Ramos (cell line): ENCODE results near the gene UNC13C.

Source experiments
- in situ Hi-C: fragments of 300-500 bp; cut with MboI; formaldehyde crosslinking; loops from one replicate; pipeline ENCODE4 v1.14.3; 2022; ENCODE audit warnings: low sequenced_read_pairs; ENCODE audit not compliant: unreplicated experiment

The UNC13C gene

DNA sequence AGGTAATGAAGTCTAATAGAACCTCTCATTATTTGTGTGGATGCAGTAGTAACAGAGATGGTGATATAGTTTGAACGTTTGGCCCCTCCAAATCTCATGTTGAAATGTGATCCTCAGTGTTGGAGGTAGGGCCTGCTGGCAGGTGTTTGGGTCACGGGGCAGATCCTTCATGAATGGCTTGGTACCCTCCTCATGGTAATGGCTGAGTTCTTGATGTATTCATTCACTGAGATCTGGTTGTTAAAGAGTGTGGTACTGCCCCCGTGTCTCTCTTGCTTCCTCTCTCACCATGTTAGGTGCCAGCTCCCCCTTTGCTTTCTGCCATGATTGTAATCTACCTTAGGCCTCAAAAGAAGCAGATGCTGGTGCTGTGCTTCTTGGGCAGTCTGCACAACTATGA is 606.8 kb downstream of the UNC13C start:
- in situ Hi-C loops: no loop called here

DNA sequence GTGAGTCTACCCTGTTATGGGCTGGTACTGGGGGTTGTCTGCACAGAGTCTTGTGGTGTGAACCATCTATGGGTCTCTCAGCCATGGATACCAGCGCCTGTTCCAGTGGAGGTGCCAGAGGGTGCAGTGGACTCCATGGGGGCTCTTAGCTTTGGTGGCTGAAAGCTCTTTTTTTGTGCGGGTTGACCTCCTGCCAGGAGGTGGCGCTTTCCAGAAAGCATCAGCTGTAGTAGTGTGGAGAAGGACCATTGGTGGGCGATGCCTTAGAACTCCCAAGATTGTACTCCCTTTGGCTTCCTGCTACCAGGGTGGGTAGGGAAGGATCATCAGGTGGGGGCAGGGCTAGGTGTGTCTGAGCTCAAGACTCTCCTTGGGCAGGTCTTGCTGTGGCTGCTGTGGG is 615.9 kb downstream of the UNC13C start:
- in situ Hi-C loops: no loop called here

DNA sequence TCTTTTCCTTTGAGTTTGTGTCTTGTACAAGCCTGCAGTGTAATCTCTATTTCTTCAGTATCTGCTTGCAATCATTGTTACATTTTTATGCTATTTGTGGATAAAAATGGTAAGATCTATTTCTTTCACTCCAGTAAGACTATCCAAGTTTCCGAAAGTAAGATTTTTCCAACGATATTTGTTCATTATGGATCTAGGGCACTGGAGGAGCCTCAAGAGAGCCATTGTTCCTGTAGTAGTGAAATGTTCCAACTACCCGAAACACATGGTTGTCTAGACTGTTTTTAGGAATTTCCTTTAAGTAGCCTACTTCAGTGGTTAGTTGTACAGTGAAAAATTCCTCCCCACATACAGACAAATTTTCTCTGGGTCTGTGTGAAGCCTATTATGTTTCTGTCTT is 621.1 kb downstream of the UNC13C start:
- in situ Hi-C loops: no loop called here

DNA sequence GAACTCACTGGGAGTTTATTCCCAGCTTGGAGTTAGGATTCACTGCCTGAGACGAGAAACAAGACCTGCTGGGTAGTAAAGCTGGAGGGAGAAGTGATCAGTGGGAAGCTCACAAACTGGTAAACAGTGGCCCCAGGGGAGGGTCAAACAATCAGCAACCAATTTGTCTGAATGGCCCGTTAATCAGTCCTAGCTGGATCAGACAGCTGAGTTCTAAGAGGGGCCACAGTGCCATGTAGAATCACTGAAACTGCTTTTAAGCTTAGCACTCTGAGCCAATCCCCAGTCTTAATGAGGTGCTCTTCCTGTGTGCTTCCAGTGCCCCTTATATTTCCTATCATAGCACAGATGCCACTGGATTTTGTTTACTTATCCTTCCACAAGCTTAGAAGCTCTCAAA is 626.8 kb downstream of the UNC13C start:
- in situ Hi-C loops: no loop called here

DNA sequence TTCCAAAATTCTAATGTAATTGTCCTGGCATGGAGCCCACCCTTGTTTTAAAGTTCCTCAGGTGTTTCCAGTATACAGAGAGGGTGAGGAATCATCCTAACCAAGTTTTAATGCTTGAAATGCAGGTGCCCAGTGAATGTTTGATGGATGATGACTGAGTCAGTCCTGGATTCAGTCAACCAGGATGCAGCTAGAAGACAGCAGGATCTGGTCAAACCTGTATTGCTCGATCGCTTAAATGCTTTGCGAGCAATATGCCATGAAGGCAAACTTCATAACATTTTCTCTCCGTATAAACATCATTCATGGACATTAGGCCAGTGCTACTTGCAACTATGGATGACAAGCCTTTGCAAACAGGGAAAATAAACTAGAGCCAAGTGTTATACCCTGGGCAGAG is 627.3 kb downstream of the UNC13C start:
- in situ Hi-C loops: no loop called here

DNA sequence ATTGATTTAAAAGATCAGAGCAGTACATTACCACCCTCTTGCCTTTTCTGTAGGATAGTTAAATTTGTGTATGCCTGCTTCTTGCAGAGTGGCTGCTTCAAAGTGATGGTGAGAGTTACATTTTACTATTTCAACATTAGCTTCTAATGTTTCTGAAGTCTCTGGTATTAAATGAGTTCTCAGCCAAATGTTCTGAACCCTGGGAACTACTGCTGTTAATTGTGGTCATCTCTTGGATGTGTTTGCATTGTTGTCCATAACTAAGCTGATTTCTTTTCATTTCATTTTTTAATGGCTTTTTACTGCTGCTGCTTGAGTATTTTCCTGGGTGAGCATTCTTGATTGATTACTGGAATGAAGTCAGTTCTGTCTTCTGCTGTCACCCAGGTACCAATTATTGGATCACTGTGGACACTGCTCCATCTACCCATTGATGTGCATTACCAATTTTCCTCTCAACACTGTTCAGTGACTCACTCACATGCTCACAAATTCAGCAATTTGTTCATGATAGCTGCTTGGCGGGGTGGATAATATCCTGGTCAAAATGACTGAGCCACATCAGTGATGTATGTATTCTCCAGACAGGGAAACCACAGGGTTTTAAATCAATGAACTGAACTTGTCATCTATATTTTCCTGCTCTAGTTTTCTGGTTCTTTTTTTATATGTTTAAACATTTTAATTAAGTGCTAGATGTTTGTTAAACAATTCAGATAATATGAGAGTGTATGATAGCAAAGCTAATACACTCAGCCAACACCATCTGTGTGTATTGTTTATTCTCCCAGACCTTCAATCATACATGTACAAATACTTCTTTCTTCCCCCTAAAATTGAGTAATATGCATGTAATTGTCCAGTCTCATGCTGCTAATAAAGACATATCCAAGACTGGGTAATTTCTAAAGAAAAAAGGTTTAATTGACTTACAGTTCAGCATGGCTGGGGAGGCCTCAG is 630.9 kb downstream of the UNC13C start:
- in situ Hi-C loops: no loop called here

DNA sequence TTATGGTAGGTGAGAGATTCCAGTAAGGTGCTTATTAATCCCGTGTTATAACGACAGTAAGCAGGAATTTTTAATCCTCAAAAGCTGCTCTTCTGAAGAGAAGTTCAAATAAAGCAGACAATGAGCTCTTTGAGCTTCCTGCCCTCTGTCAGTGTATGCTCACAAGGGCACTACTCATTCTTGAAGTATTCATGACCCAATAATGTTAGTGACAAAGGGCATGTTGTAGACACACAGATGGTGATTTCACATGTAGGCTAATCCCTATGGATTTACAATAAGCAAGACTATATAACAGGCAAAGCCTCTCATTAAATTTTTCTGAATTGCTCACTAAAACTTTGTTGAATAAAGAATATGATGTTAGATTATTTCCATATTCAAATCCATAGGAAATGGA is 639.9 kb downstream of the UNC13C start:
- in situ Hi-C loops: no loop called here

DNA sequence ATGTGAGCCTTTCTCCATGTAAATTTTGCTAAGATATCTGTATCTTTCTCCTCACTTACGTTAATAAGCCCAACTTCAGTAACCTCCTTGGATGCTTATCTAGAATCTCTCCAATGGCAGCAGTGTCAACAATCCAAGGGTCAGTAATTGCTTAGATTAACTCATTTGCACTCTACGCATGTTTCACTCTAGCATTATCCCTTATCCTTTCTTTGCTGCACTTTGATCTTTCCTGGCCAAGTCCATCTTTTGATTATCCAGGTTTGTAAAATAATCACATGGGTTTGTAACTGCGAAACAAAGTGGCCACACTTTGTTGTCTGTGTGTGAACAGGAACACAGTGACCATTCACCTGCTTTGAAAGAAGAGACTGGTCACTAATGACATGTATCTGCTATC is 640.9 kb downstream of the UNC13C start:
- in situ Hi-C loops: no loop called here

DNA sequence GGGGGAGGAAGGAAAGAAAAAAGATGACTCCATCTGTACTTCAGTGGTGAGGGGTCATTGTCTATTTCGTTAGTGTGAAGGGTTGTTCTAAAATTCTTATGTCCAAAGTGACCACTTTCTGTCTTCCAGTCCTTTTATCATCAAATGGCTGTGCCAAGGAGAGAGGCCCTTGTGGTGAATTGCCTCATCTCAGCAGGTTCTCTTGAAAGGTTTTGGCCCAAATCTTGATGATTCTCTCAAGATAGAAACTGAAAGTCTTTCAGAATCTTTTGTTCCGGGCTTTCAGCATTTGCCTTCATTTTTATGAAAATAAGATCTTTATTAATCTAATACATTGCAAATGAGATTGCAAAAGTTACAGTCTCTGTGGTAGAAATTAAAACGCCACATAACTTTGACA is 642.7 kb downstream of the UNC13C start:
- in situ Hi-C loops: no loop called here

DNA sequence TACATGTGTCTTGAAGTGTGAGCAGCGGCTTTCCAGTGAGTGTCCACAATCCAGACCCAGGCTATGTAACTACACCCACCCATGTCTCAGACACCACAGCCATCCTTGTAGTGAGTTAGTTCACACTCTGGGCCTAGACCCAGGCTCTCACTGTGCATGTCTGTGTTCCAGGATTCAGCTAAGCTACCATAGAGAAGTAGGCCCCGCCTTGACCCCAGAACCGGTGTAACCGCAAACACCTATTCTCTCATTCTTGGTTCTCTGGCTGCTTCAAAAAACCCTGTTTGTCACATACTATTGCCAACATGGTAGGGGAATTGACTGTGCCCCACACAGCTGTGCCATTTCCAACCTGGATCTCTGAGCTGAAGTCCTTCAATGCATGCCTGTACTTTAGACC is 657.9 kb downstream of the UNC13C start:
- in situ Hi-C loops: no loop called here

DNA sequence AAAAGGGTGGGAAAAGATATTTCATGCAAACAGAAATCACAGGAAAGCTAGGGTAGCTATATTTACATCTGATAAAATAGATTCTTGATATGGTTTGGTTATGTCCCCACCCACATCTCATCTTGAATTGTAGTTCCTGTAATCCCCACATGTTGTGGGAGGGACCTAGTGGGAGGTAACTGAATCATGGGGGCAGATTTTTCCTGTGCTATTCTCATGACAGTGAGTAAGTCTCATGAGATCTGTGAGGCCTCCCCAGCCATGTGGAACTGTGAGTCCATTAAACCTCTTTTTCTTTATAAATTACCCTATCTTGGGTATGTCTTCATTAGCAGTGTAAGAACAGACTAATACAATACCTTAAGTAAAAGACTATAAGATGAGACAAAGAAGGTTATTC is 660.4 kb downstream of the UNC13C start:
- in situ Hi-C loops: no loop called here

DNA sequence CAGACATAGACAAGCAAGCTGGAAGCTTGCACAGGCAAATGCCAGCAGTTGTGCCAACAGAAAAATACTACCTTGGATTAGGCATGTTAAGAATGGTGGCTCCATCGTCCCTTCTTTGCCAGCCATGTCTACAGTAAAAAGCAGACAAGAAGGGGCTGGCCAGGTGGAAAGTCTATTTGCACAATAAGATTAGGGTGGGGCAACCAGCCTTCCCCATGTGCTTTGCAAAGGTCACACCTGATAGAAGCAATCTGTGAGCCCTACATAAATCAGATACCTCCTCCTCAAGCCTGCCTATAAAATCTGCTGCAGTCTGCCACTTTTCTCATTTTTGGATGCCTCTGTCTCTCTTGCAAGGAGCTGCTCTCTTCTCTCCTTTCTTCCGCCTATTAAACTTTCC is 662.6 kb downstream of the UNC13C start:
- in situ Hi-C loops: no loop called here

DNA sequence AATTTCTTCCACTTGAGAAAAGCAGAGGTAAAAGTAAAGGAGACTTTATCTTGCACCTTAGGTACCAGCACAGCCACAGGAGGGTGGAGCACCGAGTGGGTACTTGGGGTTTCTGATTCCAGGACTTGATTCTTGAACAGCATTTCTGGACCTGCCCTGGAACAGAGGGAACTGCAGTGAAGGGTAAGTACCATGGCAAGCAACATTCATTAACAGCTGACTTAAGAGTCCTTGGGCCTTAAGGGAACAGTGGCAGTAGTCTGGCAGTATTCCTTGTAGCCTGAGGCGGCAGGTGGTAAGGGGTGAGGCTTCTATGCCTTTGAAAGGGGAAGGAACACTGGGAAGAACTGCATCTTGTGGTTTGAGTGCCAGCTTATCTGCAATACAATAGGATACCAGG is 666.6 kb downstream of the UNC13C start:
- in situ Hi-C loops: no loop called here

DNA sequence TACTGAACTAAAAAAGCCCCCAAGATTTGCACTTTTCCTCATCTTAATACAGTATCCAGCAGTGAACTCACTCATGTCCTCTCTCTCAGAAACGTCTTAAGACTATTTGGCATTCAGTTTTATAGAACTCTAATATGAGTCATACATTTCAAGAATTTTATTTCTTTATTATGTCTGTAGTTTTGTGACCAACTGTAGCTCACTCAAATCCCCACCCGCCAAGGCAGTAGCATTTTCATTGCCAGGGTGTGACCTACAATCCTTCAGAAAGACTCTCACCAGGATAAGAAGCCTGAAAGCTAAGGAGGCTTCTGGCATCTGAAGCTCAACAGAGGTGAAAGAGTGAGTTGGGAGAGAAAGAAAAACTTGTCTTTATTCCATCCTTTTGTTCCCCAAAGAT is 681.4 kb downstream of the UNC13C start:
- in situ Hi-C loops: no loop called here

DNA sequence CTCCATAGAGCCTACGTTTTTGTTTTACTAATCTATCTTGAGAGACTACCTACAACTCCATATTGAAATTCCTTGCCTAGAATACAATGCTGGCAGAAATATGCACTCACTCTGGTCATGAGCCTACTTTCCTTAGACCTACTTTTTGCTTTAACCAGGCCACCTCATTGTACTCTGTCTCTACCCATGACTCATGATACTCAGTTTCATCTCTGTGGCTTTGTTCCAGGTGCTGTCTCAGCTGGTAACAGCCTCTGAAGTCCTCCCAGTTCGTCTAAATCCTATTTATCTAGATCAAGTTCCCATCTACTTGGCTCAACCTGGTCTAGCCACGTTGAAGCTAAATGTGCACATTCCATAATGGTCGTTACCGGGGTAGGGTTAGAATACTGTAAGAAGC is 682.1 kb downstream of the UNC13C start:
- in situ Hi-C loops: no loop called here

DNA sequence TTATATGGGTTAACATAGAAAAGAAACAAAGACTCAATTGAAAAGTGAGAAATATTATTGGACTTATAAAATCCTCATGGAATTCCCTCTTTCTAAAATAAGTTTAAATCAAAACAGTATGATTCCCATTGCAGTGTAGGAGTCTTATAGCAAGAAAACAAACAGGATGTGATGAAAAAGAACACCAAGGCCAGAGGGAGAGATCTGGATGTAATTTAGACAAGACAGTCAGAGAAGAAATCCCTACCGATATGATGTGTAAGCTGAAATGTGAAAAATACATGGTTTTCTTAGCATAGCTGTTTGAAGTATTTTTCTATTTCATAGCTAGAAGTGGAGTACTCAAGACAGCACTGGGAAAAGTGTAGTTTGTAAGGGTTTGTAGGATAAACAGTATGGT is 697.0 kb downstream of the UNC13C start:
- in situ Hi-C loops: no loop called here

DNA sequence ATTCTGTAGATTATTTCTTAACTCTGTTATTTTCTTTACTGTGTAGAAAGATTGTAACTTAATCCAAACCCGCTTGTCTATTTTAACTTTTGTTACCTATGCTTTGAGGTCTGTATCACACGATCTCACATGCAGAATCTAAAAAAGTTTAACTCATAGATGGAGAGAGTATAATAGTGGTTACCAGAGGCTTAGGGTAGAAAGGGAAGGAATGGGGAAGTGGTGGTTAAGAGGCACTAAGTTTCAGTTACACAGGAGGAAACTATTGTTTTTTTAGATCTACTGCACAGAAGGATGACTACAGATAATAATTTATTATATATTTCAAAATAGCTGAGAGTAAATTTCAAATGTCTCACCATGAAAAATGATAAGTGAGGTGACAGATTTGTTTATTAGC is 703.3 kb downstream of the UNC13C start:
- in situ Hi-C loops: no loop called here
